Measurements from ENCODE around the gene PLD4. TPM values are rescaled to one million over a fixed set of nuclear protein-coding genes. Genes with fewer than 3 reads are reported as not detected.

Gene PLD4
- total RNA-seq, 4 donors from 2014 or later = 1.7 to 4.1 TPM; not detected in 2

DNA sequence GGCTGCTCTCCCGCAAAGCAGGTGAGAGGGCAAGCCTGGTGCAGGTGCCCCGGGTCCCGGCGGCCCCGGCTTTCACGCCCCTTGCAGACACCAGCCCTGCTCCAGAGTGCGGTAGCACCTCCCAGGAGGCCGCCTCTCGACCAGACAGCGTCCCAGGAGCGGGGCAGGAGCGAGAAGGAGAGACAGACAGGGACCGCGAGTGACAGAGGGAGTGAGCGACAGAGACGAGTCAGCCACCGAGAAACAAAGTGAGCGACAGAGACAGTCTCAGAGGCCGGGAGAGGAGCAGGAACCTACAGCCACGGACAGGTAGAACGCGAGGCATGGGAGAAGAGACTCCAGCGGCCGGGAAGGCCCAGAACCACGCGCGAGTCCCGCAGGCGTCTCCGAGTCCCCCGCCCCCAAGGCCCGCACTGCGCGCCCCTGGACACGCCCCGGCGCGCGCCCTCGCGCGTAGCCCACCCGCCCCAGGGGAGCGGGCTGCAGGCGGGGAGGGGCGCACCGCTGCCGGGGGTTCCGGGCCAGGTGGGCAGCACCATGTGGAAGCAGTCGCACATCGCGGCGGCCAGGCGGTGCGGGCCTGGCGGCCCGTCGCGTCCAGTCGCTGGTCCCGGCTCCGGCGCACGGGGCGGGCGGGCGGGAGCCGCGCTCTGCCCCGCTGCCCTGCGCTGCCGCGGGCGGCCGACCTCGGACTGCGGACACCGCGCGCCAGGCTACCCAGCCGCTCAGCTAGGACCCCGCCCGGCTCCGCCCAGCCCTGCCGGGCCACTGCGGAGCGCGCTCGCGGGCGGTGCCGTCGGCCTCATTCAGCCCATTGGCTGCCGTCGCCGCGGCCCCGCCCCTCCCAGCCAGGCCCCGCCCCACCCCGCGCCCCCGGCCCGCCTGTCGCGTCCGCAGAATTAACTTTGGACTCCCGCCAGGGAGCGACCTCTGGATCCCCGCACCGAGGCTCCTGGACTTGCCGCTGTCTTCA is 53.3 kb downstream of the PLD4 start, which contains the start of gene AHNAK2:
Gene AHNAK2 (minus strand): TSS at position 694 of the 973 bp plus-strand sequence. CDS start 137 bp downstream, at position 557.
- Histone ChIP-seq H3K4me1 (peaks cover 1 to 51% (median 17%) of the 10 kb centered on the region in 4 donors), H3K36me3 (no peaks in the 10 kb centered on the region), H3K4me3 (peak within 1 kb of the TSS; percentile 19 to 67 (median 51)), H3K27me3 (no peaks in the 10 kb centered on the region), H3K27ac (peak within 1 kb of the TSS in 1 of 4 donors; percentile 0), H3K9me3 (no peaks in the 10 kb centered on the region)
- TF ChIP-seq POLR2A (IDR thresholded peaks at IDR 0.05) = no peak
- TF ChIP-seq, protein P1, sequence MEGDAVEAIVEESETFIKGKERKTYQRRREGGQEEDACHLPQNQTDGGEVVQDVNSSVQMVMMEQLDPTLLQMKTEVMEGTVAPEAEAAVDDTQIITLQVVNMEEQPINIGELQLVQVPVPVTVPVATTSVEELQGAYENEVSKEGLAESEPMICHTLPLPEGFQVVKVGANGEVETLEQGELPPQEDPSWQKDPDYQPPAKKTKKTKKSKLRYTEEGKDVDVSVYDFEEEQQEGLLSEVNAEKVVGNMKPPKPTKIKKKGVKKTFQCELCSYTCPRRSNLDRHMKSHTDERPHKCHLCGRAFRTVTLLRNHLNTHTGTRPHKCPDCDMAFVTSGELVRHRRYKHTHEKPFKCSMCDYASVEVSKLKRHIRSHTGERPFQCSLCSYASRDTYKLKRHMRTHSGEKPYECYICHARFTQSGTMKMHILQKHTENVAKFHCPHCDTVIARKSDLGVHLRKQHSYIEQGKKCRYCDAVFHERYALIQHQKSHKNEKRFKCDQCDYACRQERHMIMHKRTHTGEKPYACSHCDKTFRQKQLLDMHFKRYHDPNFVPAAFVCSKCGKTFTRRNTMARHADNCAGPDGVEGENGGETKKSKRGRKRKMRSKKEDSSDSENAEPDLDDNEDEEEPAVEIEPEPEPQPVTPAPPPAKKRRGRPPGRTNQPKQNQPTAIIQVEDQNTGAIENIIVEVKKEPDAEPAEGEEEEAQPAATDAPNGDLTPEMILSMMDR (IDR thresholded peaks at IDR 0.05) = no peak
- peak in 2 of 3 donors; percentile 77 to 87 for DNase-seq

DNA sequence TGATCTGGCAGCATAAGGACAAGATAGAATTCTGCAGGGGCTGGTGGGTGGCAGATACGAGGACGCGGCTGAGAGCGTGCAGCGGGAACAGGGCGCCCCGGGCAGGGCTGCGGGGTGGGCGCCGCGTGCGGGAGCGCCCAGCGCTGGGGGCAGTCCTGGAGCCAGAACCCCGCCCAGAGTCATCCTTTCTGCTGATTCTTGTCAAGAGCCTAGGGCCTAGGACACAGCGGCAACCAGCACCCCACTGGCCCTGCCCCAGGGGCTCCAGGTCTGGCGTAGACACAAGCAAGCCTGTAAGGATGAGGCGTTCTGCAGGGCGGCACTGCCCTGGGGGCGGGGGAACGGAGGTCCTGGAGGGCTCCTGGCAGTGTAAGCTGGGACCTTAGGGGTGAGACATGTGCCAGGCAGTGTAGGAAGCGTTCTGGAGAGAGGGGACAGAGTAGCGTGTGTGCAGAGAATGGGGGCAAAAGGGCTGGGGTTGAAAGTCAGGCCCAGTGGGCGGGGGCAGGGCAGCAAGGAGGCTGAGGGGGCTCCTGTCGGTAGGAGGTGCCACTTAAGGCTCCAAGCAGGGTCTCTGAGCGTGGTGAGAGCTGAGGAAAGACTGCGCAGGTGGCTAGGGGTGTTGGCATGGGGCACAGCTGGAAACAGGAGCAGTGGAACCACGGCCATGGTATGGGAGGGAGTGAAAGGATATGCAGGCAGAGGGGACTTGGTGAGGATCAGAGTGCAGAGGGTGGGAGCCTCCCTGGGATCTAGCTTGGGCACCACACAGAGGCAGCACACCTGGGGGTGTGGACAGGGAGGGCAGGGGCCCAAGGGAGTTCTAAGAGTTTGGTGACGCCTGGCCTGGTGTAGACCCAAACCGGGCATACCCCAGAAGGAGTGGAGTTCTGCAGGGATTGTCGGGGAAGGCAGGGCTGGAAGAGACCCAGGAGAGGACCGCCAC is 54.3 kb downstream of the PLD4 start:
- TF ChIP-seq, protein P1 (IDR thresholded peaks at IDR 0.05) = no peak
- TF ChIP-seq POLR2A (IDR thresholded peaks at IDR 0.05) = no peak
- Histone ChIP-seq H3K4me1 (peaks cover 0 to 40% (median 17%) of the 10 kb centered on the region in 4 donors), H3K4me3 (peak overlapping the region in 3 of 4 donors; percentile 48 to 67 (median 54)), H3K36me3 (no peaks in the 10 kb centered on the region), H3K27ac (peak overlapping the region in 1 of 4 donors; percentile 0), H3K27me3 (no peaks in the 10 kb centered on the region), H3K9me3 (no peaks in the 10 kb centered on the region)
- peak in 1 of 3 donors; percentile 50 for DNase-seq

DNA sequence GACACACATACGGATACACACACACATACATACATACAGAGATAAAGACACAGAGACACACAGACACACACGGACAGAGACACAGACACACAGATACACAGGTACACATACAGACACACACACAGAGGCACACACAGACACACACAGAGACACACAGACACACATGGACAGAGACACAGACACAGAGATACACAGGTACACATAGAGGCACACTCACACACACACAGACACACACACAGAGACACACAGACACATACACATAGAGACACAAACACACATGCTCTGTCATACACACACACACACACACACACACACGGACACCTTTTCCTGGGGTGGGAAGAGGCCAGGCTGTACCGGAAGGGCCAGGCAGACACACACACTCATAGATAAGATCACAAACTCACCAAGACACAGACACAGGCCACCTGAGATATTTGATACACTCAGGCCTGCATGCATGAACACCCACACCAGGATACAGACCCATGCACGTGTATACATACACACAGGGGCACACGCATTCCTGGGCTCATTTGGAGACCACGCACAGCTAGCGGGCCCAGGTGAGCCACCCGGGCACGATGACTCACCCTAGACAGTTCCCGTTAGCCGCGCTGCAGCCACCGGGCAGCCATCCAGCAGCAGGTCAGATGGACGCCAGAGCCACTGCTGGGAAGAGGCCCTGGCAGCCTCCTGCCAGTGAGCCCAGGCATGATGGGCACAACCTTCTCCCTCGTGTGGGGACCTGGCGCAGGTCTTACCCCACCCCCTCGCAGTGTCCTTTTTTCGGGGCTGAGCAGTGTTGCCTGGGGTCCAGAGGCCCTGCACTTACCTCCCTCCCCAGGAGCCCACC is 55.3 kb downstream of the PLD4 start:
- no peak for TF ChIP-seq POLR2A (IDR thresholded peaks at IDR 0.05)
- TF ChIP-seq, protein P1 (IDR thresholded peaks at IDR 0.05) = no peak
- peak in 1 of 3 donors; percentile 55 for DNase-seq
- no peaks in the 10 kb centered on the region for H3K36me3 ChIP-seq
- H3K27me3 ChIP-seq = no peaks in the 10 kb centered on the region
- H3K9me3 ChIP-seq = no peaks in the 10 kb centered on the region
- no peak overlapping the region for H3K4me3 ChIP-seq
- H3K4me1 ChIP-seq = peaks cover 0 to 31% (median 17%) of the 10 kb centered on the region in 4 donors
- H3K27ac ChIP-seq = peak overlapping the region in 1 of 4 donors; percentile 37

DNA sequence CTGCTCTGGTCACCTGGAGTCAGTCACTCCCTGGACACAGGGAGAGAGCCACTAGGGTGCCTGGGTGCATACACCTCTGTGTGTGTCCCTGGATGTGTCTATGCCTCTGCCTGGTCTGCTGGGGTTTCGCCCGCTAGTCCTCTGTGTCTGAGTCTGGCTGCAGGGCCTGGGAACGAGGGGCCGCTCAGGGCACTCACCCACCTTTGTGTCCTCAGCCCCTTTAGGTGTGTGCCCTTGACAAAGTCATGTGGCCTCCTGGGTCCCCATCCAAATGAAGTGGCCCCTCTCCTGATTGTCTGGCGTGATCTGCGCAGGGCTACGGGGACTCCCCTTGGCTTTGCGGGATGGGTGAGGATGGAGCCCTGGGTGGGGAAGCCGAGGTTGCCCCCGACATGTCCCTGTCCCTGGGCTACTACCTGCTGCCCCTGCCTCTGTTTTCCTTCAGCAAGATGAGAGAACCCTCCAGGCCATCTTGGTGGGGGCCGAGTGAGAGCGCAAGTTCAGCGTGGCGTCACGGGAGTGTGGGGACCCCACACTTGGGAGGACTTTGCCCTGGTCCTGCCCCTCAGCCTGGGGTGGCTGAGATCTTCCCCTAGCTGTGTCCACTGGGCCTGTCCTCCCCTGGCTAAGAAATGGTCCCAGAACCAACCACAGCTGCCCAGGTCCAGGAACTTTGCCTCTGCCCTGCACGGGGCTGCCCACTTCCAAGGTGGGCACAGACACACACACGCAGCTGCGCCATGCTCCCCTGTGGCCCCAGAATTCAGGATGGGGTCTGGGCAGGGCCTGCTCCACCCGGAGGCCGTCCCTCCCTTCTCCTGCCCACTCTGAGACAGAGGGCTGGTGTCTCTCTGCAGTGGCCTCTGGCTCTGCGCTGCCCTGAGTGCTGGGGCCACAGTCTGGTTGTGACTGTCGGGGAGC is 56.2 kb downstream of the PLD4 start:
- DNase-seq = peak in 1 of 3 donors; percentile 37
- H3K4me1 ChIP-seq = peaks cover 0 to 29% (median 14%) of the 10 kb centered on the region in 4 donors
- H3K36me3 ChIP-seq = no peaks in the 10 kb centered on the region
- H3K4me3 ChIP-seq = no peak overlapping the region
- no peak for TF ChIP-seq POLR2A (IDR thresholded peaks at IDR 0.05)
- TF ChIP-seq, protein P1 (IDR thresholded peaks at IDR 0.05) = no peak
- no peaks in the 10 kb centered on the region for H3K9me3 ChIP-seq
- H3K27me3 ChIP-seq = no peaks in the 10 kb centered on the region
- peak overlapping the region in 1 of 4 donors; percentile 37 for H3K27ac ChIP-seq

All from Peyer's patch (tissue), 4 donors.